GM21723 (cell line): ENCODE results near the gene PLS3.

Source experiments
- ATAC-seq: cut with Tn5 transposase; IDR thresholded peaks from one replicate; pipeline ENCODE4 v1.9.1; 2021; ENCODE audit warnings: mild to moderate bottlenecking, moderate library complexity; ENCODE audit not compliant: unreplicated experiment

PLS3 gene

DNA sequence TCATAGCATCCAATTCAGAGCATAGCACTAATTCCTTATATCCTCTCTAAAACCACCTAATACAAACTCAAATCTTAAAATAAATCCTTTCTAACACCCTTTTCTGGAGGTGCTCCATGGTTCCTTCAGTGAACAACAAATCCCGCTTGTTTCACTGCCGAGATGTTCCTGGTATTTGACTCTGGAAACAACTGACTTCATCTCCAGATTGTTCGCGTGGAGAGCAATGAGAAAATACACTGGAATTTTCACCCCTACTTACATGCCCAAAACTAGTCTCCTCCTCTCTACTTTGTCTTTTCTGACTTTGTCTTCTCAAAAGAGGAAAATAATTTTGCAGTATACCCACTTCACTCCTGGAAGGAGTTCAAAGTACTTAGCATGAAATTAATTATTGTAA lies 129.0 kb downstream of the PLS3 start:
- ATAC-seq: no peak

DNA sequence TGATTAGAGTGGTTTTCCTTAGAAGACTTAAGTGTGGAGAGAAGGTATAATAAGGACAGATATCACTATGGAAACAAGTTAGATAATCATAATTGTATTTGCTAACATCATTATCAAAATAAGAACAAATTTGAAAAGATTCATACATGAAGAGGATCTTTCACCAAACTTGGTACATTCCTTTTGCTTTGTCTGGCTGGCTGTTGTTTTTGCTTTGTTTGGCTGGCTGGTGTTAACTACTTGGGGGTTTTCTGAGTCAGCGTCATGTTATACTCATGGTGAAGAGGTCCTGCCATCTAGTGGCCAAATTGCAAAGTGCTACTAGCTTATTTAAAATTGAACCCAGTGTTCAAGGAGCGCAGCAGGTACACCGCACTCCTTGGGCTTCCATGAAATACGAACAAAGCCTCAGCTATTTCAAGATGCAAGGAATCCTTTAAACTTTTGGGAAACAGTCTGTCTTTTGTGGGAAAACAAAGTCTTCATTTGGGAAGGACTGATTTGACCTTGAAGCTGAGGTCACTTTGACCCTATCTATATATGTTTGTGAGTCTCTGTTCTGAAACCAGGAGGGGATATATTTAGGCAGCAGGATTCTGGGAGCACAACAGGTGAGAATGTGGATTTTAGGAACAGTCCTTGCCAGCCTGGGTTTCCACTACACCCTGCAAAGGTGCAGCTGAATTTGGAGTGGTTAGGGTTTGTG lies 129.7 kb downstream of the PLS3 start:
- ATAC-seq: peak; percentile 98

- ATAC-seq: no peak
These were observed 132.5 kb downstream of the PLS3 start for GRCh38 chrX:115693476-115693875.

DNA sequence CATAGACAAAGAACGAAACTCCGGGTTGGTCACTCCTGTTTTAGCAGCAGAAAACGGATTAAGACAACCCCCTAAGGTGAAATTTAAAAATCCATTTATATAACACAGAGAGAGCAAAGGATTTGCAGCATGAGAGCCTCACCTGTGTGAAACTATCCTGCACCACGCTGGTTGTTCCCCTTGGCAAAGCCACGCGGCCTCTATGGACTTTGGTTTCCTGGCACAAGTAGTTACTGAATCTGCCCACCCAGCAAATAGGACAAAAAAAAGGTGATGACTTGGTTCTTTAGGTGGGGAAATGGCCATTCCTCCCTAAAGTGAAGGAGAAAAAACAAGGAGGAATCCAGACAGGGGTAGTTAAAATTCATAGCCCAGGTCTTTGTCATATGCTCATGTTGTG lies 133.1 kb downstream of the PLS3 start:
- ATAC-seq: no peak

GRCh38 chrX:115696039-115696438 lies 135.1 kb downstream of the PLS3 start:
- no peak for ATAC-seq

GRCh38 chrX:115696939-115697338 lies 136.0 kb downstream of the PLS3 start:
- no peak for ATAC-seq

GRCh38 chrX:115697806-115698205 lies 136.8 kb downstream of the PLS3 start:
- no peak for ATAC-seq
